GM23338 (cell line): ENCODE data around the gene IFNG.

Source experiments
- EZH2 ChIP-seq: fragments of 200-600 bp; sonication (generic); IDR thresholded peaks from one replicate; pipeline ENCODE4 v1.8.0; 2017; ENCODE audit warnings: antibody characterized with exemption, mild to moderate bottlenecking, low read depth; ENCODE audit not compliant: unreplicated experiment
- JUNB ChIP-seq: IDR thresholded peaks from one replicate; pipeline ENCODE4 v1.6.1; 2016; ENCODE audit warnings: antibody characterized with exemption; ENCODE audit not compliant: unreplicated experiment
- POLR2AphosphoS5 ChIP-seq: IDR thresholded peaks from 2 replicates; pipeline ENCODE4 v1.6.1; 2016; ENCODE audit warnings: antibody characterized with exemption, low read depth
- TF ChIP-seq, protein P1 (sequence below), 2 experiments: fragments of 200-600 bp in 1 of 2; sonication (generic) in 1 of 2; conservative IDR thresholded peaks; 2 replicates each; pipeline versions ENCODE4 v1.5.1 to v1.6.1; 2016 to 2017; ENCODE audit warnings: antibody characterized with exemption in 2 of 2, low read depth in 2 of 2, mild to moderate bottlenecking in 2 of 2, moderate library complexity in 1 of 2
- TF ChIP-seq, protein P2 (sequence below): IDR thresholded peaks from one replicate; pipeline ENCODE4 v1.6.1; 2018; ENCODE audit warnings: antibody characterized with exemption; ENCODE audit not compliant: unreplicated experiment

DNA sequence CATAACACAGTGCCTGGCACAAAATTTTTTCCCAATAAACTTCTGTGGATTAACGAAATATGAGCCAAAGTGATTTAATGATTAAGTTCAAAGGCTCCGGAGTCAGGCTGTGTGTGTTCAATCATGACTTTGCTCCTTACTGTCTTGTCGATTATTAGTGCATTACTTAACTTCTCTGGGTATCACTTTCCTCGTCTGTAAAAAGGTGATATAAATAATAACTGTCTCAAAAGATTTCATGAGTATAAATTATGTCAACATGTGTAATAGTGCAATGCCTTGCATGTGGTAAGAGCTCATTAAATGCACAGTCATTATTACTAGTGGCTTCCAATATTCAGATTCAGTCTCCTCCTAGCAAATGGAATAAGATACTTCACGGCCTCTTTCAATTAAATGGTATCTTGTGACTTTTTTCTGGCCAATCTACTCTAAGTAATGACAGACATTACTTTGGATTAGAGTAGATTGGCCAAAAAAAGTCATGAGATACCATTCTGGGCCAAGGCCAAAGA lies 6.8 kb upstream of the IFNG start:
- TF ChIP-seq, protein P1, sequence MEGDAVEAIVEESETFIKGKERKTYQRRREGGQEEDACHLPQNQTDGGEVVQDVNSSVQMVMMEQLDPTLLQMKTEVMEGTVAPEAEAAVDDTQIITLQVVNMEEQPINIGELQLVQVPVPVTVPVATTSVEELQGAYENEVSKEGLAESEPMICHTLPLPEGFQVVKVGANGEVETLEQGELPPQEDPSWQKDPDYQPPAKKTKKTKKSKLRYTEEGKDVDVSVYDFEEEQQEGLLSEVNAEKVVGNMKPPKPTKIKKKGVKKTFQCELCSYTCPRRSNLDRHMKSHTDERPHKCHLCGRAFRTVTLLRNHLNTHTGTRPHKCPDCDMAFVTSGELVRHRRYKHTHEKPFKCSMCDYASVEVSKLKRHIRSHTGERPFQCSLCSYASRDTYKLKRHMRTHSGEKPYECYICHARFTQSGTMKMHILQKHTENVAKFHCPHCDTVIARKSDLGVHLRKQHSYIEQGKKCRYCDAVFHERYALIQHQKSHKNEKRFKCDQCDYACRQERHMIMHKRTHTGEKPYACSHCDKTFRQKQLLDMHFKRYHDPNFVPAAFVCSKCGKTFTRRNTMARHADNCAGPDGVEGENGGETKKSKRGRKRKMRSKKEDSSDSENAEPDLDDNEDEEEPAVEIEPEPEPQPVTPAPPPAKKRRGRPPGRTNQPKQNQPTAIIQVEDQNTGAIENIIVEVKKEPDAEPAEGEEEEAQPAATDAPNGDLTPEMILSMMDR (conservative IDR thresholded peaks at IDR 0.05; ENCODE audit: low read depth in 2 of 2) = no peak
- TF ChIP-seq, protein P2, sequence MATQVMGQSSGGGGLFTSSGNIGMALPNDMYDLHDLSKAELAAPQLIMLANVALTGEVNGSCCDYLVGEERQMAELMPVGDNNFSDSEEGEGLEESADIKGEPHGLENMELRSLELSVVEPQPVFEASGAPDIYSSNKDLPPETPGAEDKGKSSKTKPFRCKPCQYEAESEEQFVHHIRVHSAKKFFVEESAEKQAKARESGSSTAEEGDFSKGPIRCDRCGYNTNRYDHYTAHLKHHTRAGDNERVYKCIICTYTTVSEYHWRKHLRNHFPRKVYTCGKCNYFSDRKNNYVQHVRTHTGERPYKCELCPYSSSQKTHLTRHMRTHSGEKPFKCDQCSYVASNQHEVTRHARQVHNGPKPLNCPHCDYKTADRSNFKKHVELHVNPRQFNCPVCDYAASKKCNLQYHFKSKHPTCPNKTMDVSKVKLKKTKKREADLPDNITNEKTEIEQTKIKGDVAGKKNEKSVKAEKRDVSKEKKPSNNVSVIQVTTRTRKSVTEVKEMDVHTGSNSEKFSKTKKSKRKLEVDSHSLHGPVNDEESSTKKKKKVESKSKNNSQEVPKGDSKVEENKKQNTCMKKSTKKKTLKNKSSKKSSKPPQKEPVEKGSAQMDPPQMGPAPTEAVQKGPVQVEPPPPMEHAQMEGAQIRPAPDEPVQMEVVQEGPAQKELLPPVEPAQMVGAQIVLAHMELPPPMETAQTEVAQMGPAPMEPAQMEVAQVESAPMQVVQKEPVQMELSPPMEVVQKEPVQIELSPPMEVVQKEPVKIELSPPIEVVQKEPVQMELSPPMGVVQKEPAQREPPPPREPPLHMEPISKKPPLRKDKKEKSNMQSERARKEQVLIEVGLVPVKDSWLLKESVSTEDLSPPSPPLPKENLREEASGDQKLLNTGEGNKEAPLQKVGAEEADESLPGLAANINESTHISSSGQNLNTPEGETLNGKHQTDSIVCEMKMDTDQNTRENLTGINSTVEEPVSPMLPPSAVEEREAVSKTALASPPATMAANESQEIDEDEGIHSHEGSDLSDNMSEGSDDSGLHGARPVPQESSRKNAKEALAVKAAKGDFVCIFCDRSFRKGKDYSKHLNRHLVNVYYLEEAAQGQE = no peak
- no peak for TF ChIP-seq EZH2
- TF ChIP-seq POLR2AphosphoS5 = no peak
- no peak for TF ChIP-seq JUNB
